Activated CD4-positive, alpha-beta T cell treated with anti-CD3 and anti-CD28 coated beads for 48 hours (primary cell): Measurements from ENCODE around the gene LDLRAP1.
A peak's percentile ranks its signal among the peaks of the same experiment; 100 is the strongest.
"Not testable (repeated sequence)": the region's sequence is repeated elsewhere in the genome, so short reads cannot be mapped to it uniquely, and the experiment has no call there.

ENCODE experiments used
- DNase-seq: peaks from one replicate; pipeline ENCODE4 v3.0.0-alpha.2; 2020

The LDLRAP1 gene

GRCh38 chr1:25543425-25544242 lies at the start of gene LDLRAP1:
Gene LDLRAP1 (plus strand): TSS chr1:25543606. CDS start chr1:25543699, 93 bp downstream.
- DNase-seq, result peak; percentile 76

GRCh38 chr1:25494952-25495351 lies 48.5 kb upstream of the LDLRAP1 start:
- DNase-seq, result no peak

- DNase-seq, result no peak
Observed at GRCh38 chr1:25500694-25501093, 42.7 kb upstream of the LDLRAP1 start.

- peak; percentile 49 for DNase-seq
Observed at GRCh38 chr1:25501235-25502058, 42.0 kb upstream of the LDLRAP1 start.

- DNase-seq, result no peak
Observed at GRCh38 chr1:25502957-25503356, 40.4 kb upstream of the LDLRAP1 start.

GRCh38 chr1:25503551-25504426 lies 39.6 kb upstream of the LDLRAP1 start:
- DNase-seq, result peak; percentile 76

GRCh38 chr1:25504706-25505595 lies 38.5 kb upstream of the LDLRAP1 start:
- no peak for DNase-seq

- no peak for DNase-seq
Observed at GRCh38 chr1:25505656-25506385, 37.6 kb upstream of the LDLRAP1 start.

GRCh38 chr1:25506566-25507463 lies 36.6 kb upstream of the LDLRAP1 start:
- DNase-seq, result not testable (repeated sequence)

- DNase-seq, result no peak
Observed at GRCh38 chr1:25513666-25514065, 29.7 kb upstream of the LDLRAP1 start.

GRCh38 chr1:25515033-25515432 lies 28.4 kb upstream of the LDLRAP1 start:
- DNase-seq, result no peak

- no peak for DNase-seq
Observed at GRCh38 chr1:25516686-25517085, 26.7 kb upstream of the LDLRAP1 start.

- DNase-seq, result no peak
Observed at GRCh38 chr1:25517476-25518394, 25.7 kb upstream of the LDLRAP1 start.

GRCh38 chr1:25519624-25520023 lies 23.8 kb upstream of the LDLRAP1 start:
- no peak for DNase-seq

GRCh38 chr1:25520446-25521061 lies 22.9 kb upstream of the LDLRAP1 start:
- DNase-seq, result peak; percentile 81

- DNase-seq, result no peak
Observed at GRCh38 chr1:25522031-25522655, 21.3 kb upstream of the LDLRAP1 start.

GRCh38 chr1:25523542-25523941 lies 19.9 kb upstream of the LDLRAP1 start:
- peak; percentile 32 for DNase-seq
